ENCODE results near the gene CCDC88C. TPM values are rescaled to one million over a fixed set of nuclear protein-coding genes. Genes with fewer than 3 reads are reported as not detected.

CCDC88C gene
- total RNA-seq, 1 donor from 2014 or later = 68.0 TPM

DNA sequence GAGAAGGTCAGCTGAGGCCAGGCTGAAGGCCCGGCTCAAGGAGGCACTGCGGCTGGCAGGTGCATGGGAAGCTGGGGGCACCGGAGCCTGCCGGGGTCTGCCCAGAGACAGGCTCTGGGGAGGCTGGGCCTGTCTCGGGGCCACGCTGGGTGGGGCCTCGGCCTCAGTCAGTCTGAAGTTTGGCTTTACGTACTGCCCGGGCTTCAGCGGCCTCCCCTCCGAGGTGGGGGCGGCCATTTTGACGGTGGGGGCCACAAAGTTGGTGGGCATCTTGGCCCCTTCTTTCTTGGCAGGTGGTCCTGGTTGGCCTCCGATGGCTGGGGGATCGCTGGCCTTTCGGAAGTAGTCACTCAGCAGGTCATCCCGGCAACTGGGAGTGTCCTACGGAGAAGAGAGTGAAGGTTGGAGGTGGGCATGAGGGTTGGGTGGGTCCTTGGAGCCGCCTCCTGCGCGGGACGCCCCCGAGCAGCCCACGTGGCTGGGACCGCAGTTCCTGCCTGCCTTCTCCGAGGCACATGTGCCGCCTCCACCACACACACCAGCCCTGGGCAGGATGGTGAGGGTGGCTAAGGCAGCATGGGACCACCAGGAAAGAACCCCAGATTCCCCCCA lies 144.2 kb downstream of the CCDC88C start:
- Mint-ChIP-seq H3K4me3 (ENCODE audit: unreplicated experiment) (no peak overlapping the region), H3K4me1 (ENCODE audit: low read depth, unreplicated experiment) (peaks cover 2% of the 10 kb centered on the region), H3K27me3 (ENCODE audit: unreplicated experiment) (no peaks in the 10 kb centered on the region), H3K9me3 (ENCODE audit: unreplicated experiment) (peaks cover 2% of the 10 kb centered on the region), H3K27ac (ENCODE audit: unreplicated experiment) (no peak overlapping the region), H3K36me3 (ENCODE audit: unreplicated experiment) (no peaks in the 10 kb centered on the region)
- no peak for DNase-seq
- TF ChIP-seq, protein P1, sequence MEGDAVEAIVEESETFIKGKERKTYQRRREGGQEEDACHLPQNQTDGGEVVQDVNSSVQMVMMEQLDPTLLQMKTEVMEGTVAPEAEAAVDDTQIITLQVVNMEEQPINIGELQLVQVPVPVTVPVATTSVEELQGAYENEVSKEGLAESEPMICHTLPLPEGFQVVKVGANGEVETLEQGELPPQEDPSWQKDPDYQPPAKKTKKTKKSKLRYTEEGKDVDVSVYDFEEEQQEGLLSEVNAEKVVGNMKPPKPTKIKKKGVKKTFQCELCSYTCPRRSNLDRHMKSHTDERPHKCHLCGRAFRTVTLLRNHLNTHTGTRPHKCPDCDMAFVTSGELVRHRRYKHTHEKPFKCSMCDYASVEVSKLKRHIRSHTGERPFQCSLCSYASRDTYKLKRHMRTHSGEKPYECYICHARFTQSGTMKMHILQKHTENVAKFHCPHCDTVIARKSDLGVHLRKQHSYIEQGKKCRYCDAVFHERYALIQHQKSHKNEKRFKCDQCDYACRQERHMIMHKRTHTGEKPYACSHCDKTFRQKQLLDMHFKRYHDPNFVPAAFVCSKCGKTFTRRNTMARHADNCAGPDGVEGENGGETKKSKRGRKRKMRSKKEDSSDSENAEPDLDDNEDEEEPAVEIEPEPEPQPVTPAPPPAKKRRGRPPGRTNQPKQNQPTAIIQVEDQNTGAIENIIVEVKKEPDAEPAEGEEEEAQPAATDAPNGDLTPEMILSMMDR (IDR thresholded peaks at IDR 0.05; ENCODE audit: partially characterized antibody, unreplicated experiment) = no peak

DNA sequence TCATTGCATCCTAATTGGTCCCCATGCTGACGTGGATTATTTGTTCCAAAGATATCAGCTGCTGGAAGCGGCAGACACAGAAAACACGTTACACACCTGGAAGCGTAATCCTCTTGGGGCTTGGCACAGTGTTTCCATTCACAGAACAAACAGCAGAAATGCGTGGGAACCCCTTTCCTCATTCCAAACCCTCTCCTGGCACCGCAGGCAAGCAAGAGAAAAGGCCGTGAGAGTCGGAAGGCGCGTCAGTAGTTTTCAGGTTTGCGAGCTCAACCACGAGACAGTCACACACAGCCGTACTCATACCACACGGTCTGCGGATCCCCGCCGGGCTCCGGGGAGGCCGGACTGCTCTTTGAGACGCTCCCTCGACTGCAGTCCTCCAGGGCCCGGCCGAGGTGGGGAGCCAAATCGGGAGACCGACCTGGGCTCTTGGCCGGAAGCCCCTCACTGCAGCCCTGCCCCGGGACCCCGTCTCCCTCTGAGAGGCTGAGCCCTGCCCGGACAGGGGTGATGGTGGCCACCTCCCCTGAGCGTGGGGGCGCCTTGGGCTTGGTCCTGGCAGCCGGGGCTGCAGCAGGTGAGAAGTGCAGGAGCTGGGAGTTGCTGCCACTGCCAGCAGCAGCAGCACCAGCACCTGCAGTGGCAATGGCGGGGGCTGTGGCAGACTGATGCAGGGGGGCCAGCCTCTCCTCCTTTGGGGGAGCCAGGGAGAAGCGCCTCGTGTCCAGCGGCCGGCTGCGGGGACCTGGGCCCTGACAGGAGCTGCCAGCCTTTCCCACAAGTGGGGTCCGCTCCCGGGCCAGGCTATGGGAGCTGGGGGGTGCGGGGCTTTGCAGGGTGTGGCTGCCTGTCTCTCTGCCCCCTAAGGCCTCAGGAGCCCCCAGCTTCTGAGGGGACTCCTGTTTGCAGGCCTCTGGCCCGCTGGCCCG lies 145.0 kb downstream of the CCDC88C start:
- DNase-seq = no peak
- H3K36me3 Mint-ChIP-seq (ENCODE audit: unreplicated experiment) = no peaks in the 10 kb centered on the region
- H3K4me3 Mint-ChIP-seq (ENCODE audit: unreplicated experiment) = no peak overlapping the region
- TF ChIP-seq, protein P1 (IDR thresholded peaks at IDR 0.05; ENCODE audit: partially characterized antibody, unreplicated experiment) = no peak
- H3K27ac Mint-ChIP-seq (ENCODE audit: unreplicated experiment) = no peak overlapping the region
- H3K9me3 Mint-ChIP-seq (ENCODE audit: unreplicated experiment) = peaks cover 4% of the 10 kb centered on the region
- H3K27me3 Mint-ChIP-seq (ENCODE audit: unreplicated experiment) = no peaks in the 10 kb centered on the region
- peaks cover 2% of the 10 kb centered on the region for H3K4me1 Mint-ChIP-seq (ENCODE audit: low read depth, unreplicated experiment)

DNA sequence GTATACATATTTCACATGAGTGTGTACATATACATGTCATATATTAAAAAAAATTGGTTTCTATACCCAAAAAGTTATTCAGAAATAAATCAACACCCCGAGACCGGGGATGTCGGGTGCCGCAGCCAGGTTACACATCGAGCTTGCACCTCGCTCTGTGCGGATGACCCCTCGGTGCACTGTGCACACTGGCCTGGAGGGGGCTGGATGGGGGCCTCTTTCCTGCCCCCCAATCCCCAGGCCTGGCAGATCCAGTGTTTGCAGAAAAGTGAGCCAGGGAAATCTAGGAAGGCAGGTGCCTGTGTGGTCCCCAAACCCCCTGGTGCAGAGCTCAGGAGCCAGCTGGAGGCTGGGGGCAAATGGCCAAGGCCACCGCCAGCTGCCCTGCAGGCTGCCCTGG lies 146.0 kb downstream of the CCDC88C start:
- Mint-ChIP-seq H3K27ac (ENCODE audit: unreplicated experiment) (no peak overlapping the region), H3K4me3 (ENCODE audit: unreplicated experiment) (no peak overlapping the region), H3K36me3 (ENCODE audit: unreplicated experiment) (no peaks in the 10 kb centered on the region), H3K27me3 (ENCODE audit: unreplicated experiment) (peaks cover 2% of the 10 kb centered on the region), H3K4me1 (ENCODE audit: low read depth, unreplicated experiment) (peaks cover 2% of the 10 kb centered on the region), H3K9me3 (ENCODE audit: unreplicated experiment) (peaks cover 4% of the 10 kb centered on the region)
- DNase-seq = no peak
- TF ChIP-seq, protein P1 (IDR thresholded peaks at IDR 0.05; ENCODE audit: partially characterized antibody, unreplicated experiment) = no peak

DNA sequence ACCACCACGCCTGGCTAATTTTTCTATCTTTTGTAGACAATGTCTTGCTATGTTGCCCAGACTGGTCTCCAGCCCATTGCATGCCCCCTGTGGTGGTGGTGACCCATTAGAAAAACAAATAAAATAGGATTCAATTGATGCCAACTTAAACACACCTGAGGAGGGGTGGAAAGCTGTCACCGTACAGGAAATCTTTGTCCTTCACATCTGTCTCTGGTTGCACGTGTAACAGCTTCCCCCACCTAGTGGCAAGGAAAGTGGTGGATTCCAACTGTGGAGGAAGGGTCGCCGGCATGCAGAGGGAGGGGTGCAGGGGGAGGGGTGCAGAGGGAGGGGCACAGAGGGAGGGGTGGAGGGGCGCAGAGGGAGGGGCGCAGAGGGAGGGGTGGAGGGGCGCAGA lies 147.0 kb downstream of the CCDC88C start:
- TF ChIP-seq, protein P1 (IDR thresholded peaks at IDR 0.05; ENCODE audit: partially characterized antibody, unreplicated experiment) = no peak
- Mint-ChIP-seq H3K27me3 (ENCODE audit: unreplicated experiment) (peaks cover 2% of the 10 kb centered on the region), H3K4me1 (ENCODE audit: low read depth, unreplicated experiment) (peaks cover 2% of the 10 kb centered on the region), H3K9me3 (ENCODE audit: unreplicated experiment) (peaks cover 4% of the 10 kb centered on the region), H3K27ac (ENCODE audit: unreplicated experiment) (no peak overlapping the region), H3K4me3 (ENCODE audit: unreplicated experiment) (no peak overlapping the region), H3K36me3 (ENCODE audit: unreplicated experiment) (no peaks in the 10 kb centered on the region)
- DNase-seq = no peak

DNA sequence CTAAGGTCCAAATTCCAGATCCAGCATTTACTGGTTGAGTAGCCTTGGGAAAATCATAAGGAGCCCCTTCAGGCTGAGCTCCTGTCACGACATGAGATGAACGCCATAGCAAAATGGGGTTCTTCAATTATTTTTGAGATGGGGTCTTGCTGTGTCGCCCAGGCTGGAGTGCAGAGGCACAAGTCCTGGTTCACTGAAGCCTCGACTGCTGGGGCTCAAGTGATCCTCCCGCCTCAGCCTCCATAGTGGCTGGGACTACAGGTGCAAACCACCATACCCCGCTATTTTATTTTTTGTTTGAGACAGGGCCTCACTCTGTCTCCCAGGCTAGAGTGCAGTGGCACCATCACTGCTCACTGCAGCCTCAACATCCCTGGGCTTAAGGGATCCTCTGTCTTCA lies 147.4 kb downstream of the CCDC88C start:
- H3K4me1 Mint-ChIP-seq (ENCODE audit: low read depth, unreplicated experiment) = peaks cover 2% of the 10 kb centered on the region
- no peak overlapping the region for H3K4me3 Mint-ChIP-seq (ENCODE audit: unreplicated experiment)
- TF ChIP-seq, protein P1 (IDR thresholded peaks at IDR 0.05; ENCODE audit: partially characterized antibody, unreplicated experiment) = no peak
- peaks cover 4% of the 10 kb centered on the region for H3K9me3 Mint-ChIP-seq (ENCODE audit: unreplicated experiment)
- no peak for DNase-seq
- no peak overlapping the region for H3K27ac Mint-ChIP-seq (ENCODE audit: unreplicated experiment)
- no peaks in the 10 kb centered on the region for H3K36me3 Mint-ChIP-seq (ENCODE audit: unreplicated experiment)
- H3K27me3 Mint-ChIP-seq (ENCODE audit: unreplicated experiment) = peaks cover 3% of the 10 kb centered on the region

All from glutamatergic neuron (in vitro differentiated cells).